Measurements from ENCODE around the gene PDE4C. TPM values are rescaled to one million over a fixed set of nuclear protein-coding genes. Genes with fewer than 3 reads are reported as not detected.

PDE4C gene
- polyA plus RNA-seq, 1 donor from 2014 or later: 1.6 TPM

DNA sequence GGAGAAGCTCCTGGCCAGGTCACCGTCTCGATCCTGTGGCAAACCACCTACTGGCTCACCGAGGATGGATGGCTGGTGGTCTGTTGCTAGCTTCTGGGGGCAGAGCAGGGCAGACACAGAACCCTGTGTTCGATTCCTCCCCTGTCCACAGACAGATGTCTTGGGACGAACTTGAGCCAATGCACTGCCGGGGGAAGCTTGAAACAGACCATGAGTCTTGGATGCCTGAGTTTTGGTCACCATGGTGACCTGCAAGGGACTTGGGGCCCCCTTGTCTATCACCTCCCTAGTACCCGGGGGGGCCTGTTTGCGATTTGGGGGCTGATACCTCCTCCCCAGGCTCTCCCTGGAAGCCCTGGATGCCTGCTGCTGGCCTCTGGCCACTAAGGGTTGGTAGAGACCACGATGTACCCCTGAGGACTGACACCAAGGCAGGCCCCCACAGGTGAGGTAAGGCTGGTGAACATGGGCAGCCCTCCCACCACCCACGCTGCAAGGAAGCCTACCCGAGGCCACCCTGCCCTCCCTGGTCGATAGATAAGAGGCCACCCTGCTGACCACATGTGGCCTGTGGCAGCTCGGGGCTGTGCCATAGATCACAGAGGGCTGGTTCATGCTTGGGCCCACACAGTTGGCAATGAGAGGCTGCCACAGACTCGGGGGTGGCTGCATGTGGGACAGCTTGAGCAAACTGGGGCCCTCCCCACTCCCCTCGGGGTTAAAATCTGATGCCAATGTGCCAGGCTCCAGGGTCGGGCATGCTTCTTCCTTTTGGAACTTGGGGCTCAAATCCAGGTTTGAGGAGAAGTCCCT is 37.3 kb upstream of the PDE4C start:
- Histone ChIP-seq H3K79me2 (replicated peaks; ENCODE audit: insufficient read depth, low read length) (no peaks in the 10 kb centered on the region), H4K20me1 (ENCODE audit: insufficient read depth) (no peaks in the 10 kb centered on the region), H2AFZ (ENCODE audit: low read depth, low read length) (no peak overlapping the region), H3K4me3 (ENCODE audit: low read length) (no peak overlapping the region), H3K9ac (ENCODE audit: low read length) (no peak overlapping the region), H3K27me3 (ENCODE audit: insufficient read depth, low read depth, low read length) (no peaks in the 10 kb centered on the region), H3F3A (ENCODE audit: insufficient read depth, low read length, poor library complexity, severe bottlenecking) (no peaks in the 10 kb centered on the region), H3K9me3 (ENCODE audit: low read length) (no peaks in the 10 kb centered on the region), H3K36me3 (ENCODE audit: insufficient read depth, low read length) (no peaks in the 10 kb centered on the region), H3K4me2 (ENCODE audit: low read length) (no peak overlapping the region), H3K27ac (ENCODE audit: low read length) (no peak overlapping the region), H3K9me2 (ENCODE audit: insufficient read depth, low read length) (no peaks in the 10 kb centered on the region)
- TF ChIP-seq REST (IDR thresholded peaks at IDR 0.05; ENCODE audit: borderline replicate concordance): no peak
- no peak for TF ChIP-seq POLR2AphosphoS5 (IDR thresholded peaks at IDR 0.05)
- TF ChIP-seq MXI1 (conservative IDR thresholded peaks at IDR 0.05; ENCODE audit: poor library complexity, severe bottlenecking): no peak
- TF ChIP-seq EP300 (conservative IDR thresholded peaks at IDR 0.05; ENCODE audit: poor library complexity, severe bottlenecking): no peak

GRCh38 chr19:18262917-18263316 is 36.7 kb upstream of the PDE4C start:
- Histone ChIP-seq H4K20me1 (ENCODE audit: insufficient read depth) (no peaks in the 10 kb centered on the region), H3K9me3 (ENCODE audit: low read length) (no peaks in the 10 kb centered on the region), H3K9ac (ENCODE audit: low read length) (no peak overlapping the region), H3K27me3 (ENCODE audit: insufficient read depth, low read depth, low read length) (no peaks in the 10 kb centered on the region), H2AFZ (ENCODE audit: low read depth, low read length) (no peak overlapping the region), H3F3A (ENCODE audit: insufficient read depth, low read length, poor library complexity, severe bottlenecking) (no peaks in the 10 kb centered on the region), H3K36me3 (ENCODE audit: insufficient read depth, low read length) (no peaks in the 10 kb centered on the region), H3K4me3 (ENCODE audit: low read length) (no peak overlapping the region), H3K79me2 (replicated peaks; ENCODE audit: insufficient read depth, low read length) (no peaks in the 10 kb centered on the region), H3K4me2 (ENCODE audit: low read length) (no peak overlapping the region), H3K27ac (ENCODE audit: low read length) (no peak overlapping the region), H3K9me2 (ENCODE audit: insufficient read depth, low read length) (no peaks in the 10 kb centered on the region)
- TF ChIP-seq CTCF (IDR thresholded peaks at IDR 0.05; ENCODE audit: poor library complexity, severe bottlenecking) (no peak), TAF1 (IDR thresholded peaks at IDR 0.05; ENCODE audit: low read depth) (no peak)

DNA sequence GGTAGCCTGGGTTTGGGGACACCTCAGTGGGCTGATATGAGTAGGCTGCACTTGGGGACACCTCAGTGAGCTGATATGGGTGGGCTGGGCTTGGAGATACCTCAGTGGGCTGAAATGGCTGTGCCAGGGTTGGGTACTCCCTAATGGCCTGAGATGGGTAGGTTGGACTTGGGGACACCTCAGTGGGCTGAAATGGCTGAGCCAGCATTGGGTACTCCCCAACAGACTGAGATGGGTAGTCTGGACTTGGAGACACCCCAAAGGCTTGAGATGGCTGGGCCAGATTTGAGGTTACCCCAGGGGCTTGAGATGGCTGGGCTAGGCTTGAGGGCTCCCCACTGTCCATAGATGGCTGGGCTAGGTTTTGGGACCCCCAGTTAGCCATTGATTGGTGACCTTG is 35.9 kb upstream of the PDE4C start:
- Histone ChIP-seq H3K27ac (ENCODE audit: low read length) (no peak overlapping the region), H3K9me2 (ENCODE audit: insufficient read depth, low read length) (no peaks in the 10 kb centered on the region), H2AFZ (ENCODE audit: low read depth, low read length) (no peak overlapping the region), H3K79me2 (replicated peaks; ENCODE audit: insufficient read depth, low read length) (no peaks in the 10 kb centered on the region), H3K27me3 (ENCODE audit: insufficient read depth, low read depth, low read length) (no peaks in the 10 kb centered on the region), H4K20me1 (ENCODE audit: insufficient read depth) (no peaks in the 10 kb centered on the region), H3K4me3 (ENCODE audit: low read length) (no peak overlapping the region), H3K36me3 (ENCODE audit: insufficient read depth, low read length) (no peaks in the 10 kb centered on the region), H3F3A (ENCODE audit: insufficient read depth, low read length, poor library complexity, severe bottlenecking) (no peaks in the 10 kb centered on the region), H3K4me2 (ENCODE audit: low read length) (no peak overlapping the region), H3K9me3 (ENCODE audit: low read length) (no peaks in the 10 kb centered on the region), H3K9ac (ENCODE audit: low read length) (no peak overlapping the region)
- TF ChIP-seq REST (IDR thresholded peaks at IDR 0.05; ENCODE audit: borderline replicate concordance) (no peak), EP300 (conservative IDR thresholded peaks at IDR 0.05; ENCODE audit: poor library complexity, severe bottlenecking) (no peak), MXI1 (conservative IDR thresholded peaks at IDR 0.05; ENCODE audit: poor library complexity, severe bottlenecking) (no peak), TAF1 (IDR thresholded peaks at IDR 0.05; ENCODE audit: low read depth) (no peak), CTCF (IDR thresholded peaks at IDR 0.05; ENCODE audit: poor library complexity, severe bottlenecking) (no peak), RAD21 (conservative IDR thresholded peaks at IDR 0.05) (no peak), POLR2AphosphoS5 (IDR thresholded peaks at IDR 0.05) (no peak), EZH2 (IDR thresholded peaks at IDR 0.05; ENCODE audit: borderline replicate concordance, insufficient read depth, low read length, poor library complexity, severe bottlenecking) (no peak), SMC3 (conservative IDR thresholded peaks at IDR 0.05; ENCODE audit: poor library complexity) (no peak)

All from neural cell (in vitro differentiated cells).